ENCODE data around the gene TLE1. TPM values are rescaled to one million over a fixed set of nuclear protein-coding genes. Genes with fewer than 3 reads are reported as not detected.

TLE1 gene
- total and polyA plus RNA-seq, 9 of the 15 experiments (the other 6 are each of a cell fraction or from before 2014, with no cell fraction given), result 0.11 TPM; not detected in 8

- TF ChIP-seq ZBTB49 (CRISPR knock-in tag; IDR thresholded peaks at IDR 0.05; ENCODE audit: borderline replicate concordance) (no peak), KLF6 (CRISPR knock-in tag; IDR thresholded peaks at IDR 0.05; ENCODE audit: borderline replicate concordance) (no peak), POLR2AphosphoS2 (IDR thresholded peaks at IDR 0.05; ENCODE audit: low read length) (no peak), RERE (CRISPR knock-in tag; IDR thresholded peaks at IDR 0.05; ENCODE audit: borderline replicate concordance) (no peak), PATZ1 (CRISPR knock-in tag; IDR thresholded peaks at IDR 0.05; ENCODE audit: borderline replicate concordance) (no peak)
Measured at GRCh38 chr9:81586786-81587185, 102.6 kb downstream of the TLE1 start (continued).
